Activated CD4-positive, alpha-beta T cell treated with anti-CD3 and anti-CD28 coated beads, Interleukin-2, amount 50 U/mL, for 1 hour (primary cell): ENCODE results near the gene CES1.
"Not testable (repeated sequence)": the region's sequence is repeated elsewhere in the genome, so short reads cannot be mapped to it uniquely, and the experiment has no call there.

Experiments
- DNase-seq: peaks from one replicate; pipeline ENCODE4 v3.0.0-alpha.2; 2020

Gene CES1

GRCh38 chr16:55832773-55833691 lies at the start of gene CES1:
CES1 (minus strand) TSS chr16:55833096; CDS start chr16:55833055, 41 bp downstream.
- no peak for DNase-seq

- no peak for DNase-seq
Observed at GRCh38 chr16:55876854-55877253, 44.0 kb upstream of the CES1 start.

- DNase-seq: no peak
Observed at GRCh38 chr16:55875273-55875672, 42.4 kb upstream of the CES1 start, which contains the start of gene CES5A. CES5A (minus strand) TSS chr16:55875373; CDS start chr16:55875221, 152 bp downstream.

DNA sequence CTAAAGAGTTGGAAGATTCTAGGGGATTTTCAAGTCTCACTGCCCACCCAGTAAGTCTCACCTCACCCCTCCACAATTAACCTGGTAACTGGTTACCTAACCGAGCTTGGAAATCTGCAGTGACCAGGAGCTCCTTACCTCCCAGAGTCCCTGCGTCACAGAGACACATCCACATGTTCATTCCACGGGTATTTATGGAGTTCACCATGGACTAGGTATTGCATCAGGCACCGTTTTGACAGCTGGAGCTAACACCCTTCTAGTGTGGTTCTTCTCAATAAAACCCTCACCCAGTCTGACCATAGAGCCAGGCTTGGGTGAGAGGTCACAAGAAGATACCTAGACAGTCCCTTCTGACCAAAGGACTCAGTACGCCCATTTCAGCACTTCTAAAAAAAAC lies 40.2 kb upstream of the CES1 start:
- DNase-seq: no peak

DNA sequence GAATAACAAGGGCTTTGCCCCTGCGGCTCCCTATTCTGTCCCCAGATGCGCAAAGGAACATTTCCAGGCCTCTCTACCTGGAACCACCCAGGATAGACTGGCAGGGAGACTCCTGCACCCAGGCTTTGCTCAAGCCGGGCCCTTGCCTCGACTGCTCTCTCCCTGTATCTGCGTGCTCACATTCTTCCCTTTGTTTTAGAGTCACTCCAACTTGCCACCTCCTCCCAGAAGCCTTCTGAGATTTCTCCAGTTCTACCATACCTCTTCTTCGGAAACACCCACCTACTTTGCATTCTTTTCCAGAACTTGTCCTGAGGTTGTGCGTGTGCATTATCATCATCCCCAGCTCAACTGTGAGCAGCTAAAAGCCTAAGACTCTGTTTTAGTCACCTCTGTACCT lies 39.2 kb upstream of the CES1 start:
- DNase-seq: no peak

DNA sequence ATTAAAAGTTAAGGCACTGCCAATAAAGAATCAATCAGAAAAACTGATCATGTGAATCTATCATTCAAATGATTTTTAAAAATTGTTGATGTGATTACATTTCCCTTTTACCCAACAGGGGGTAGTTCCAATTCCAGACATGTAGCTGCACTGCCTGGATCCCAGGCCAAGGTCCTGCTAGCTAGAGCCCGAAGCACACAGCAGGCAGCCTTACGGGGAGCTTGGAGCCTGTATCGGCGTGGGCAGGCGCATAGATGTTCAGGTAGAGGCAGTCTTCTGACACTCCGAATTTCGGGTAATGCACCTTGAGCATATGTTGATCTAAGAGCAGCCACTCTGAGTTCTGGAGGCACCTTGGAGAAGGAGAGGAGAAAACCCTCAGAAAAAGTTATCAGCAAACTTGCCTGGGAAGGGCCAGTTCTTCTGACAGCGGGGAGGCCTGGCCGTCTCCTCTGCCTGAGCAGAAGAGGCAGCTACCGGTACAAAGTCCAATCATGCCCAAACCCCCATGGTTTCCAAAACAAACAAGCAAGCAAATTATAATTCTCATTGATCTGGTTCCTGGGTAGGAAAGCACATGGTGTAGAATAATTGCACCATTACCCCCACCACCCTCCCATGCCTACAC lies 38.6 kb upstream of the CES1 start:
- no peak for DNase-seq

DNA sequence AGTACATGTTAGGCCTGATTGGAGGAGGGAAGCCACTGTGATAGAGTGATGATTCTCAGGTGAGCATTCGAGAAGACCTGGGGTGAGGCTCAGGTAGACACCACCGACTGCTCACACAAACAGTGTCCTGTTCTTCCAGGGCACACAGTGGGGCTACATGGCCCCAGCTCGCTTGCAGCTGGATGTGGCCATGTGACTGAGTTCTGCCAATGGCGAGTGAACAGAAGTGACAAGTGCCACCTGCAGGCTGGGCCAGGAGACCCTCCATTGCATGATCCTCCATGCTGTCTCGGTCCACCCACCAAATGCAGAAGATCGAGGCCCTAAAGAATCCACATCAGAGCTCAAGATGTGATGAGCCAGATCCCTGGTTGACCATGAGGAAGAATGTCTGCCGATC lies 36.1 kb upstream of the CES1 start:
- no peak for DNase-seq

DNA sequence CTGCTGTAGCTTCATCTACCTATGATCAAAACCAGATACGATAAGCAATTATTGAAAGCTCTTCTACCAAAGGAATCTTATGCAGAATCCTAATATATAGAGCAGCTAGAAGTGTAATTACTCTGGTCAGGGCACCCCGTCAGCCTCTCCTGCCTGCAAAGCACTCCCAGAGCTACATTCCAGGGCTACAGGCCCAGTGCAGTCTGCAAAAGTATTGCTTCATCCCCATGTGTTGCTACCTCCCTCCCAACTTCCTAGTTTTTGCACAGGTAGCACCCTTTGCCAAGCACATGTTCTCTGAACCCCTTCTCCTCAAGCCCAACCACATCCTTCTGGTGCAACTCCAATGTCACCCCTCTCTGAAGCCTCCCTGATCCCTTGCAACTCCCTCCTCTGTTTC lies 35.2 kb upstream of the CES1 start:
- DNase-seq: no peak

GRCh38 chr16:55861288-55861687 lies 28.4 kb upstream of the CES1 start:
- no peak for DNase-seq

GRCh38 chr16:55857650-55858049 lies 24.8 kb upstream of the CES1 start:
- not testable (repeated sequence) for DNase-seq

DNA sequence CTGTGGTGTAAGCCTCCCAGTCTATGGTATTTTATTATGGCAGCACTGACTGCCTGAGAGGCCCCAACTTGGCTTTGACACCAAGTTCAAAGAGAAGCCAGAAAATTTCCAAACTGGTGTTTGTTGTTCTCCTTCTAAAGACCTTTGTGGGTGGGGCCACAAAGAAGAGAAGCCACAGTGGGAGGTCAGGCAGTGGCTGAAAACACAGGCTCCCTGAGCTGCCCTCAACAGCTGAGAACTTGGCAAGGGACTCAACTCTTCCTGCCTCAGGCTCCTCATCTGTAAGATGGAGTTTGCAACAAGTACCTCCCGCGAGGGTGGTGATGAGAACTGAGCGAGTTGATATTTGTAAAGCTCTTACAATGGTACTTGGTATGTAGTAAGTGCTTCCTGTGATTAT lies 24.1 kb upstream of the CES1 start:
- DNase-seq: no peak

DNA sequence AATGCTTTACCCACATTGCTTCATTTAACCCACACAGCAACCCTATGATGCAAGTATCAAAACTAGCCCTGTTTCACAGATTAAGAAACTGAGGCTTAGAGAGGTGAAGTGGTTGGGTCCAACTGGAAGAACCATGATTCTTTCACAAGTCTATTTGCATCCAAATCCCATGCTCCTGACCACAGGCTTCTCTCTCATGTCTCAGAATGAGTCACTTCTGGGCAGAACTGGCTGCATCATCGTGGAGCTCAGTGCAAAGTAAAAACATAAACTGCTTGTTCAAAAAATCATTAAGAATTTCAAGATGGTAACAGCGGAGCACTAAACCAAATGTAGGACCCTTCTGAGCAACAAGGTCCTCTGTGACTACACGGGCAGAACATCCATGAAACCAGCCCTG lies 20.2 kb upstream of the CES1 start:
- no peak for DNase-seq

DNA sequence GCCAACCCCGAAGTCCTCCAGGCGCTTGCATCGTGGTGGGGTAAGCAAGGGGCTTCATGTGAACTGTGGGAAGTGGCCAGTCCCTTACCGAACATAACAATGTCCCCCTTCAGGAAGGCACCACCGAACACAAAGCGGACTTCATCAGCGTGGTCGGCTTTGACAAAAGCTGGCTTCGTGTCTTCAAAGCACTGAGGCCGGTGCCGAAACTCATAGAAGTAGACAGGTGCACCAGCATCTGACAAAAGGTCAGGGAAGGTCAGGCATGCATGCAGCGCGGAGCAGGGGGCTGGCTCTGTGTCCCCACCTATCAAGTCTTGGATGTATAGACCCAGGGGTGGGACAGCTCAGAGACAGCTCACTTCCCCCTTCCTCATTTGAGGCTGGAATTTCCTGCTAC lies 16.6 kb upstream of the CES1 start:
- no peak for DNase-seq

- DNase-seq: no peak
Observed at GRCh38 chr16:55846598-55847346, 13.9 kb upstream of the CES1 start.

- no peak for DNase-seq
Observed at GRCh38 chr16:55843105-55843395, 10.2 kb upstream of the CES1 start.

- no peak for DNase-seq
Observed at GRCh38 chr16:55842369-55843104, 9.6 kb upstream of the CES1 start.

GRCh38 chr16:55839115-55839514 lies 6.2 kb upstream of the CES1 start:
- DNase-seq: no peak

GRCh38 chr16:55836158-55836611 lies 3.3 kb upstream of the CES1 start:
- no peak for DNase-seq

- DNase-seq: no peak
Observed at GRCh38 chr16:55835581-55835980, 2.7 kb upstream of the CES1 start.

- DNase-seq: not testable (repeated sequence)
Observed at GRCh38 chr16:55835173-55835572, 2.3 kb upstream of the CES1 start.

DNA sequence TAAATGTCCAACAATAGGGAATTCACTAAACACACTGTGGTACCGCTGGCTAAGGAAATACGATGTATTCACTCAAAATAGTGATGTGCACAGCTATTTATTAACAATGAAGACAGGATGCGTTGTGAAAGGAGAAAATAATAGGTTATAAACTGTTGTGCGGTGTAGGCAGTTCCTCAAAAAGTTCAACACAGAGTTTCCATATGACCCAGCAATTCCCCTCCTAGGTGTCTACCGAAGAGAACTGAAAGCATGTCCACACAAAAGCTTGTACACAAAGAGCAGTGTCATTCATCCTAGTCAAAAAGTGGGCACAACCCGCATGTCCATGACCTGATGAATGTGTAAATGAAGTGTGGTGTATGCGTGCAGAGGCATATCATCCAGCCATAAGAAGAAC lies 1.2 kb upstream of the CES1 start:
- DNase-seq: no peak

GRCh38 chr16:55832425-55832772 lies 497 bp downstream of the CES1 start:
- no peak for DNase-seq

- no peak for DNase-seq
Observed at GRCh38 chr16:55830658-55831294, 2.1 kb downstream of the CES1 start.
